Anterior cingulate cortex (tissue), 58 donors: ENCODE results near the gene THOC7.

Experiments used
- DNase-seq, 58 donors: peaks; one replicate each; lab custom pipeline; 2025; lab: John Stamatoyannopoulos, UW

THOC7 gene

GRCh38 chr3:63880653-63881052, 17.0 kb upstream of the THOC7 start:
- no peak for DNase-seq

- DNase-seq = no peak
Measured at GRCh38 chr3:63878394-63879060, 14.9 kb upstream of the THOC7 start.

GRCh38 chr3:63877737-63878393, 14.3 kb upstream of the THOC7 start:
- no peak for DNase-seq

- DNase-seq = no peak
Measured at GRCh38 chr3:63876260-63876659, 12.7 kb upstream of the THOC7 start.

- DNase-seq = no peak
Measured at GRCh38 chr3:63875510-63875909, 11.9 kb upstream of the THOC7 start.

- DNase-seq = no peak
Measured at GRCh38 chr3:63874769-63875168, 11.2 kb upstream of the THOC7 start.

- DNase-seq = no peak
Measured at GRCh38 chr3:63872135-63872924, 8.7 kb upstream of the THOC7 start.

- DNase-seq = no peak
Measured at GRCh38 chr3:63870615-63871005, 7.0 kb upstream of the THOC7 start.

GRCh38 chr3:63869940-63870614, 6.5 kb upstream of the THOC7 start:
- DNase-seq = no peak

GRCh38 chr3:63867225-63867624, 3.6 kb upstream of the THOC7 start:
- no peak for DNase-seq

GRCh38 chr3:63864965-63865327, 1.3 kb upstream of the THOC7 start:
- DNase-seq = no peak

- DNase-seq = peak in 32 of 58 donors; percentile 6 to 45 (median 26)
Measured at GRCh38 chr3:63864008-63864964, 681 bp upstream of the THOC7 start.

GRCh38 chr3:63862804-63863149, 828 bp downstream of the THOC7 start:
- no peak for DNase-seq

- DNase-seq = no peak
Measured at GRCh38 chr3:63861306-63861705, 2.3 kb downstream of the THOC7 start.

- no peak for DNase-seq
Measured at GRCh38 chr3:63860776-63861175, 2.8 kb downstream of the THOC7 start.

- DNase-seq = no peak
Measured at GRCh38 chr3:63857311-63857710, 6.3 kb downstream of the THOC7 start.

GRCh38 chr3:63855333-63855940, 8.2 kb downstream of the THOC7 start:
- DNase-seq = no peak

- no peak for DNase-seq
Measured at GRCh38 chr3:63853106-63853505, 10.5 kb downstream of the THOC7 start.

- no peak for DNase-seq
Measured at GRCh38 chr3:63851287-63851686, 12.3 kb downstream of the THOC7 start.

- no peak for DNase-seq
Measured at GRCh38 chr3:63849175-63849574, 14.4 kb downstream of the THOC7 start.
